ENCODE results near the gene TMED3.
"Not testable (repeated sequence)": the region's sequence is repeated elsewhere in the genome, so short reads cannot be mapped to it uniquely, and the experiment has no call there.

The TMED3 gene

DNA sequence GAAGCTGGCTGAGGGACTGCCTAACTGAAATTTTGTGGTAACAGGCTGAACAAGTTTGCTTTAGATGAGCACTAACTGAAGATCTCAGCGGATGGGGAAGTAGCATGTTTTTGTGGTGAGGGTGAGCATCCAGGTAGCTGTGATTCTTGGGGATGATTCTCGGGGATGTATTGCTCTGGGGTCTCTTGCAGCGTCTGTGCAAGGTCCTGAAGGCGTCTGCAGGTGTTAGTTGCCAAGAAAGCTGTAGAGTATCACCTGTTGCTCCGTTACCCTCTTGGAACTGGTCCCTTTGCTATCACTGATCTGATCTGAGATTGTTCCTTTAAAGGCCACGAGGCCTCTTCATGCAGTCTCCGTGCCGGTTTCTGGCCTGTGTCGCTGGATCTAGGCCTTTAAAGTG, 6.0 kb downstream of the TMED3 start:
- no peak for DNase-seq (ENCODE audit: low read depth)

DNA sequence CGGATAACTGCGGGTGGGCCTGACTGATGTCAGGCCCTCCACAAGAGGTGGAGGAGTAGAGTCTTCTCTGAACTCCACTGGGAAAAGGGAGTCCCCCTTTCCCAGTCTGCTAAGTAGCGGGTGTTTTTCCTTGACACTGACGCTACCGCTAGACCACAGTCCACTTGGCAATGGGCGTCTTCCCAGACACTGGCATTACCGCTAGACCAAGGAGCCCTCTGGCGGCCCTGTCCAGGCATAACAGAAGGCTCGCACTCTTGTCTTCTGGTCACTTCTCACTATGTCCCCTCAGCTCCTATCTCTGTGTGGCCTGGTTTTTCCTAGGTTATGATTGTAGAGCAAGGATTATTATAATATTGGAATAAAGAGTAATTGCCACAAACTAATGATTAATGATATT, 9.1 kb downstream of the TMED3 start:
- DNase-seq (ENCODE audit: low read depth) = not testable (repeated sequence)

DNA sequence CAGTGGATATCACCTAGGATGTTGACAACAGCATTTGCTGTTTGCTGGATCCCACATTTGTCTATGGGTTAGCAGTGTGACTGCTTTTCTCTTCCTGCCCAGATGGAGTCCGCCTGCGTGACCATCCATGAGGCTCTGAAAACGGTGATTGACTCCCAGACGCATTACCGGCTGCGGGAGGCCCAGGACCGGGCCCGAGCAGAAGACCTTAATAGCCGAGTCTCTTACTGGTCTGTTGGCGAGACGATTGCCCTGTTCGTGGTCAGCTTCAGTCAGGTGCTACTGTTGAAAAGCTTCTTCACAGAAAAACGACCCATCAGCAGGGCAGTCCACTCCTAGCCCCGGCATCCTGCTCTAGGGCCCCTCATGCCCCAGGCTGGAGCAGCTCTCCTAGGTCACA, 11.0 kb downstream of the TMED3 start:
- no peak for DNase-seq (ENCODE audit: low read depth)

DNA sequence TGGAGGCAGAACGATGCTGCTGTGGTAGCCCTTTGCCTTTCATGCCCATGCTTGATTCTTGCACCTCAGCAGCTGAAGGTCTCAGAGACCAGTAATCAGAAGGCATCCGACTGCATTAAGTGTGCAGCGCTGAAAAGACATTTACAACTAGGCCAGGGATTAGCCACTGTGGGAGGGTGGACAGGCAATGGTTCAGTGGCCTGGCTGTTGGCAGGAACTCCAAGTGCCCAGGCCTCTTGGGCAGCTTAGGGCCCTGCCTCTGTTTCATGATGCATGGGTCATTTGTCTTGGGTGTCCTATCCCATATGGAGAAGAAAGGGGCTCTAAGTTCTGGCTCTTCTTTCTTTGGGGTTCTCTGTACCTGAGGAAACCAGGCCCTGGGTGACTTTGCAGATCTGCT, 11.4 kb downstream of the TMED3 start:
- DNase-seq (ENCODE audit: low read depth) = no peak

DNA sequence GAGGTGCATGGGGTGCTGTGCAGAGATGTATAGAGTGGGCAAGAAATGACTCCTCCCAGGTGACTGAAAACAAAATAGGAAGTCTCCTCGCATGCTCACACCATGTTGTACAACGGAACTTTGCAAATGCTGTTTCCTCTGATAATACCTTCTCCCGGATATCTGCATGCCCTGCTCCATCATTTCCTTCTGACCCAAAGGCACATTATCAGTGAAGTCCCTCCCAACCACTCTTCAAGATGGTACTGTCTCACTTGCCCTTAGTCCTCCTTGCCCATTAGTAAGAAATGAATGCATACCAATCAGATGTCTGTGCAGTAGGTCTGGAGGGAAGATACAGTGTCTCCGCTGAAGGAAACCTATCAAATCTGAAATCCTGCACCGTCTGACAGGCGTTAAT, 12.0 kb downstream of the TMED3 start:
- DNase-seq (ENCODE audit: low read depth) = peak; percentile 35

DNA sequence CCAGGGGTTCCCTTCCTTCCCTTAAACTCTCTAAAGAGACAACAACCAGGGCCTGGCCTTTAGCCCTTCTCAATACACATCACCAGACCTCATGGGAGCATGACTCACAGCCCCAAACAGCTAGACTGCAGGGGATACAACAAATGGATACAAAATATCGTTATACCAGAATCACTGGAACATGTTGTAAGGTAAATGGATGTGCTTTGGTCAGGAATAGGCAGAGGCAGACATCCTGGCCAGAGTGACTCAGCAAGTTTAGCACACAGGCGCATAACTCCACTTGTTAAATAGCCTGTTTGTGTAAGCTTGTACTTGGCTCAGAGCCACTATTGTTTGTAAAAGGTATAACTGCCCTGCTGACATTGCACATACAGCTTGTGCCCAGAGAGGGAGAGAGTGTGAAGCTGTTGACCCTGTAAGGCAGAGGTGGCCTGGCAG, 18.3 kb downstream of the TMED3 start:
- DNase-seq (ENCODE audit: low read depth) = no peak

DNA sequence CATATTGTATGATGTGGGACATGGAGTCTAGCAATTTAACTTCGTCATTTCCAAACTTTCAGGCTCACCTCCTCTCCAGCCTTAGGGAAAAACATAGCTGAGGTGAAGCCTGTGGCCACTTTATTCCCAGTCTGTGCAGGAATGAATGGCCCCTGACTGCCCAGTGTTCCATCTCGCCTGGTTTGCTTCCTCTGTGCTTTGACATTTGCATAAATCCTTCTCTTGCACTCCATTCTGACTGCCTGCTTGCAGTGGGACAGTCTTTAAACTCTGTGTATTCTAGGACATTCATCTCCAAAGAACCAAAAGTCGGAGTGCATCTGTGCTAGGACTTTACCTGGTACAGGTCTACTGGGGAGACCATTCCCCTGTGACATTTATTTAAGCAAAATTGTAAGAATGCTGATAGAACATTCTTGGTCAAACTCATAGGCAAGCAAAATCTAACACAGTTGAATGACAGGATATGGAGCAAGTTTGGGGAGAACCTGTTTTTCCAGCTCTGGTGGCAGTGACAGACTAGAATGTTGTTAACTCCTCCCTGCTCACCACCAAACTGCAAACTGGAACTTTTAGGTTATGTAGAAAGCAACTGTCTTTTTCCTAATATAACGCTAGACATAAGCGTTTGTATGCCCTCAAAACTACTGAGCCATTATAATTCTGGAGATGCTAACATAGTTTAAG, 22.1 kb downstream of the TMED3 start:
- no peak for DNase-seq (ENCODE audit: low read depth)

DNA sequence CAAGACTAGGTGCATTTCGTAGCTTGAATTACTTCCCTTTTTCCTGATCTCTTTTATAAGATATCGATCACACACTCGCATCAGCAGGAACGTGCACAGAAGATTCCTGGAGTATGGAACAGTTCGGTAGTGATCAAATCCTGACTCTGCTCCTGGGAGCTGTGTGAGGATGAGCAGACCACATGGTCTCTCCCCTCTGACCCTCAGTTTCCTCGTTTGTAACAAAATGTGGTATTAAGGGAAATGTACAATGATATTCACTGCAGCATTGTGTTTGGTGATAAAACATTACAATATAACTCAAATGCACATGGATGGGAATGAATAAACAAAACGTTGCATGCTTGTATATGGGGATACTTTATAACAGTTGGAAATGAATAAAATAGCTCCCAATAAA, 26.7 kb downstream of the TMED3 start:
- DNase-seq (ENCODE audit: low read depth) = no peak

DNA sequence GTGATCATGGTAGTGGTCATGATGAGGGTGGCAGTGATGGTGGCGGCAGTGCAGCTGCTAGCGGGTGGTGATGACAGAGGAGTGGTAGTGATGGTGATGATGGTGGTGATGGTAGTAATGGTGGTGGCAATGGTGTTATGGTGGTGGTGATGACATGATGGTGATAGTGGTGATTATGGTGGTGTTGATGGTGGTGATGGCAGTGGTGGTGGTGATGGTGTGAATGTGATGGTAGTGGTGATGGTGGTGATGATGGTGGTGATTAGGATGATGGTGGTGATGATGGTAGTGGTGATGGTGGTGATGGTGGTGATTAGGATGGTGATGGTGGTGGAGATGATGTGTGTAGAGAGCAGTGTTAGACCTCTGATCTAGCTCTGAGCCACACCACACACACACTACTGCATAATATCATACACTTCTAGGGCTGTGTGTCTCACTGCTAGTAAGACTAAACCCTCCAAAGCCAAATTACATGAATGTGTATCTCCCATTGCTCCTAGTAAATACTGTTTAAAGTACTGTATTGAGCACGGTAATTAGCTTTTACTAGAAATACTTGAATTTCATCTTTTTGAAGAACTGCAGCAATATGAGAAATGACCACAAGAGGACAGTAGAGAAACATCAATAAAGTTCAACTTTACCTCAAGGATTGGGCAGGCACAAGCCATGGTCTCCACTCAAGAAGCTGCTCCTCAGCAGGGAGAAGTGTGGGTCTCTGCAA, 28.8 kb downstream of the TMED3 start:
- DNase-seq (ENCODE audit: low read depth) = no peak

DNA sequence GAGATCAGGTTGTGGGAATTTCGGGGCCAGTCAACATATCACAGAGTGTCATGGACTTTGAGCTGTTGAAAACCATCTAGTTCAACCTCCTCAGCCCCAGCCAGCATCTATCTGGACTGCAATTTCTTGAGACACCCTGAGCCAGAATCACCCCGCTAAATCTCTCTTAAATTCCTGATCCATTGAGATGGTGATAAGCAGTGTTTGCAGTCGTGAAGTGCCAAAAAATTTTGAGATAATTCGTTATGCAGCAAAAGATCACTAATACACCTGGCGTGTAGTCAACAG, 29.3 kb downstream of the TMED3 start:
- DNase-seq (ENCODE audit: low read depth) = no peak

DNA sequence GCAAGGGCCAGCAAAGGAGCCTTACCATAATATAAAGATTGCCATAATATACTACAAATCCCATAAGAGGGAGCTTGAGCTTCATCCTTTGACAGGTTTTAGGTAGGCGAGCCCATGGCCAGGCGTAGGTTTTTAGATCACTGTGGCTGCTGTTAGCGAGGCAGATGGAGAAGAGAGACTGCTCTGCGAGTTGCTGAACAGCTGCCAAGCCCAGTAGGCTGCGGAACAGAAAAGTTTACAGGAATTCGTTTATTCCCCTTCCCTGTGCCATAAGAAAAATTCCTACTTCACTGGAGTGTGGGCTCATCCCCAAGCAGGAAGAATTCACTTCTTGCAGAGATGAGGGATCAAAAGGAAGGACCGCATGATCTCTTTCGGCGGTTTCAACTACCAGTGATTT, 30.5 kb downstream of the TMED3 start:
- no peak for DNase-seq (ENCODE audit: low read depth)

DNA sequence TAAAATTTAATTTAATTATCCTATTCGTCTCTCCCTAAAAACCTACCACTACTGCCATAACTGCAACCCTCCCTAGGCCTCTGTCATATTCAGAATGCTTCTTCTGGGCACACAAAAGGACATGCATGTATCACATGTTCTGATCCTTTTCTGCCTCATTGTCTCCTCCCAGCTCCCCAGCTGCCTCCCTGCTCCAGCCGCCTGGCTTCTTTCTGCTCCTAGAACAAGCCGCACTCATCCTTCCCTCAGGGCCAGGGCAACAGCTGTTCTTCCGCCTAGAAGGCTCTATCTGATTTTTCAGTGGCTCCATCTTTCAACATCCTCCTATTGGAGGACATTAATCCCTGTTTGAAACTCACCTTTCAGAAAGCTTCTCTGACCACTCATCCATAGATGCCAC, 38.6 kb downstream of the TMED3 start:
- DNase-seq (ENCODE audit: low read depth) = no peak

DNA sequence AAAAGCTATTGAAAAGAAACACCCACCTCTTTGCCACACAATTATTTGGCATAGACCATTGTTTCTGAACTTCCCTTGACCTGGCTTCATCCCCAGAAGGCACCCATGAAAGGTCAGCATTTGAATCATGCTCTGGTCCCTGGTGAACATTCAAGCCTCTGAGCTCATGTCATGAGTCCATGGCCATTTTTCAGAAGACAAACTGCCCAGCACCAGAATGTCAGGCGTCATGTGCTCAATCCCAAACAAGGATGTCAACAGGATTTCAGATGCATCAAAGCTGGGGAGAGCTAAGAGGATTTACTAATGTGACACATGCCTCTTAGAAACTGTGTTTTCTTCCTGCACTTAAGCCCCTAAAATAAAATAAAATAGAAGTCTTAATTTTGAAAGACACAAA, 41.3 kb downstream of the TMED3 start:
- DNase-seq (ENCODE audit: low read depth) = no peak

DNA sequence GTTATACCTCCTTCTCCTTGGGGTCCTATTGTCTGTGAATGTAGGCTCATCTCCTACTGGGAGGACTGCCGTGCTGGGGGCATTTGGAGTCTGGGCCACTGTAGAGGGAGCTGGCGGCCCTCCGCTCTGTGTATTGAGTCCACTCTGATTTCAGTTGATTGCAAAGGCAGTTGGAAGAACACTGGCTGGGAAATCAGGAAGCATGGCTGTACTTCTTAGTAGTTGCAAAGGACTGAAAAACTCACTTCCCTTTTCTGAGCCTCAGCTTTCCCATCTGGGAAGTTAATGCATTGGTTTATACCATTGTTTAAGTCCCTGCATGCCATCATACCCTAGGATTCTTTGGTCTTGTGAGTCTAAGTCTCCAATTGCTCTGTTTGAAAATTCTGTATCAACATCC, 46.7 kb downstream of the TMED3 start:
- DNase-seq (ENCODE audit: low read depth) = no peak

DNA sequence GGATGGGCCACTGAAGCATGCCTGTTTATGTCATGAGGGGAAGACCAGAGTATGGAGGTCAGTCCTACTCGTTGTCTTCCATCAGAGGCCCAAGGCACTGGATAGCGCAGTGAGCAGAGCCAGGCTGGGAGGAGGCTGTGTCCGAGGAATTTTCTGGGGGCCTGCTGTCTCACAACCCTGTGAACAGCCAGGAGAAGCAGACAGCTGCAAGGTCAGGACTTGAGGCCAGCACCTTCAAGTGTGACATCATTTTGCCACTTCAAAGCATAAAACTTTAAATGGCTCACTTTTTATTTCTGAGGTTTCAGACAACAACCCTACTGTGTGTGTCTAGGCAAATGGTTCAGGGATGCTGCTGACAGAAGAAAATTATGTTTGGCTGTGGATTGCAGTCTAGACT, 47.2 kb downstream of the TMED3 start:
- DNase-seq (ENCODE audit: low read depth) = no peak

DNA sequence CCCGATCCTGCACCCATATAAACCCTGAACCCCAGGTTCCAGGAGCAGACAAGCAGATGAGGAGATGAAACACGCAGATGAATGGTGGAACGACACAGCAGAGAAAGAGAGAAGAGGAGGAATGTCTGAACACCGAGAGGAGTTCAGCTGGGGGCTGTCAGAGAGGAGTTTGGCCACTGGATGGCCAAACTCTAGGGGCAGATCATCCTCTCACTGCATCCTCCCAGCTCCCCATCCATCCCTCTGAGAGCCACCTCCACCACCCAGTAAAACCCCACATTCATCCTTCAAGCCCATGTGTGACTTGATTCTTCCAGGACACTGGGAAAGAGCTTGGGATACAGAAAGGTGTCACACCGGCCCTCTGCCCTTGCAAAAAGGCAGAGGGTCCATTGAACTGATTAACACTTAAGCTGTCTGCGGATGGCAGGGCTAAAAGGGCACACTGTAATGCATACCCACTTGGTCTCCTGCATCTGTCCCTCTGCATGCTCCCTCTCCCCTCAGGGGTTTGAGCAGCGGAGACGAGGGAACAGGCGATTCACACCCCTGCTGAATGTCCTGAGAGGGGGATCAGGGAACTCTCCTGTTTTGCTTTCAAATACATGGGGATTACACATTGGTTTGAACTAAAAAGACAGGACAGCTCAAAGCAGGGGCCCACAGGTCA, 53.8 kb downstream of the TMED3 start:
- no peak for DNase-seq (ENCODE audit: low read depth)

DNA sequence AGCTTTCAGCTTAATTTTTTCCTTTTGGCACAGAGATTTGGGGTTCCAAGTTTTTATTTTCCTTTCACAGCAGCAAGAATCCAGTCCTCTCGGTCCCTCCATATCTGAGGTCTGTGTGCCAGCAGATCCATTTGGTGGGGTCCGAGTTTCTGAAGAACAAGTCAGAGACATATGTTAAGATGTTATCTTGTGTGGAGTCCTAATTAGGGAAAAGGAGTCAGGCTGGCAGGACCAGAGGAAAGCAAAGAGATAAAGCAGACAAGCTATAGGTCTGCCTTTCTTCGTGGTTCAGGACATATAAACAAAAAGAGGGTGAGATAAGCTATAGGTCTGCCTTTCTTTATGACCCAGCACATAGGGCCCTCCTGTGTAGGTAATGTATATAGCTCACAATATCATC, 54.9 kb downstream of the TMED3 start:
- DNase-seq (ENCODE audit: low read depth) = no peak

DNA sequence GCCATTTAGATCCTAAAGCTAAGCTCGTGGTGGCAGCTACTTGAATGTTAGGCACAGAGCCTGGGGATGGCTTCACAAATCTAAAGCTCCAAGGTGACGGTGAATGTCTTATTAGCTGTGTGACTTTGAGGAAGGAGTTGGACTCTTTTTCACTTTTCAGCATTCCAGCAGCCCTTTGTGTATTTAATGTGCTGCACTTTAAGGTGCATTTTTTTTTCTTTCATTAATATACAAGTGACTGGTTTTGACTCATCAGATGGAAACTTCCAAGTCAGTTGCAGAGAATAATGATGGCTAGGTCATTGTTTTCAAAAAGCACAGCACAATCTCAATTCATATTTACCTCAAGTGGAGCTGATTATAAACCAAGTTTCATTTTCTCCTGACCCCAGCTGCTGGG, 55.8 kb downstream of the TMED3 start:
- no peak for DNase-seq (ENCODE audit: low read depth)

DNA sequence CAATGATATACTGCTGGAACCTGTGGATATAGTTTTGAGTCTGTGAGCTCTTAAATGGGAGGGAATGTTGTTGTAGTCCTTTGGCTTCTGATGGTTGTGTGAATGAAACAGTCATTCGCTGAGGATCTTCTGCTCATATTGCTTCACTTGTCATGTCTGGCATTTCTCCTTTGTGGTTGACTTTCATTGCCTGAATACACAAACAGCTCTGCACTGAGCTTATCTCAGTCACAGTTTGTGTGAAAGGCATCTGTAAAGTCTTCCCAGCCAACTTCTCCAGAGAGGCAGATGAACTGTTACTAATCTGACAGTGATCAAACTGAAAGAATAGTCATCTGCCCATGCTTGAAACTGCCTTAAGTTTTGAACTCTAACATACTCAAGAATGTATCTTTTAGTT, 59.8 kb downstream of the TMED3 start:
- DNase-seq (ENCODE audit: low read depth) = no peak

DNA sequence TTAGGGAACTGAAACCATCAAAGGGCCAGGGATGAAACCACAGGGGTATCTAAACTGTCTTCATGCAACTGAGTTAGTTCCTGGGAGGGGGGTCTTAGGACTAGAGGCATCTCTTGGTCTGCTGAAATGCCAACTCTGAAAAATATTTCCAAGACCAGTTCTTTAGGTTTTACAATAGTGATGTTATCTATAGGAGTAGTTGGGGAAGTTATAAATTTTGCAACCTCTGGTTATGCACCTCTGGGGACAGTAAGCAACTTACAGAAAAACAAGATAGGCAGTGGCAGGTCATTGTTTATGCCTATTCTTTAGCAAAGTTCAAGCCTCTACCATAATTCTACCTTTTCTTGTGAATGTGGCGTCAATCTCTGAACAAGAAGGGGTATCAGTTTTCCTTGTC, 60.7 kb downstream of the TMED3 start:
- DNase-seq (ENCODE audit: low read depth) = no peak

DNA sequence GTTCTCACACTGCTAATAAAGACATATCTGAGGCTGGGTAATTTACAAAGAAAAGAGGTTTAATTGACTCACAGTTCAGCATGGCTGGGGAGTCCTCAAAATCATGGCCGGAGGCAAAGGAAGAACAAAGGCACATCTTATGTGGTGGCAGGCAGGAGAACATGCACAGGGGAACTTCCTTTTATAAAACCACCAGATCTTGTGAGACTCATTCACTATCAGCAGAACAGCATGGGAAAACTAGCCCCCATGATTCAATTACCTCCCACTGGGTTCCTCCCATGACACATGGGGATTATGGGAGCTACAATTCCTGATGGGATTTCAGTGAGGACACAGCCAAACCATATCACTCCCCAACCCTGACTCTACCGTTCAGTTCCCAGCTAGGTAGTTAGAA, 61.5 kb downstream of the TMED3 start:
- no peak for DNase-seq (ENCODE audit: low read depth)
